Activated CD4-positive, alpha-beta T cell treated with anti-CD3 and anti-CD28 coated beads for 24 hours (primary cell): ENCODE results near the gene KAZN.

Source experiments
- DNase-seq, 2 donors: peaks; one replicate each; pipeline ENCODE4 v3.0.0-alpha.2; 2020; ENCODE audit warnings: low read depth in 2 of 2

The KAZN gene

GRCh38 chr1:14590411-14591180 lies 7.9 kb upstream of the KAZN start:
- no peak for DNase-seq

GRCh38 chr1:14591600-14591999 lies 6.9 kb upstream of the KAZN start:
- no peak for DNase-seq

GRCh38 chr1:14592004-14592631 lies 6.4 kb upstream of the KAZN start:
- no peak for DNase-seq

- no peak for DNase-seq
These were observed 5.2 kb upstream of the KAZN start for GRCh38 chr1:14593302-14593701.

- no peak for DNase-seq
These were observed 4.4 kb upstream of the KAZN start for GRCh38 chr1:14594045-14594444.

GRCh38 chr1:14596591-14596990 lies 1.9 kb upstream of the KAZN start:
- no peak for DNase-seq

GRCh38 chr1:14597343-14598006 lies 1.0 kb upstream of the KAZN start:
- DNase-seq, result no peak

- DNase-seq, result no peak
These were observed 433 bp upstream of the KAZN start for GRCh38 chr1:14598007-14598497.

- DNase-seq, result no peak
These were observed 802 bp downstream of the KAZN start for GRCh38 chr1:14599183-14599791.

GRCh38 chr1:14599800-14600199 lies 1.3 kb downstream of the KAZN start:
- no peak for DNase-seq

GRCh38 chr1:14600405-14601112 lies 2.1 kb downstream of the KAZN start:
- DNase-seq, result no peak

GRCh38 chr1:14602136-14602535 lies 3.7 kb downstream of the KAZN start:
- no peak for DNase-seq

GRCh38 chr1:14603645-14604044 lies 5.2 kb downstream of the KAZN start:
- no peak for DNase-seq

GRCh38 chr1:14604414-14604813 lies 5.9 kb downstream of the KAZN start:
- DNase-seq, result no peak

GRCh38 chr1:14605945-14606344 lies 7.5 kb downstream of the KAZN start:
- no peak for DNase-seq

GRCh38 chr1:14606632-14607031 lies 8.1 kb downstream of the KAZN start:
- DNase-seq, result no peak

- DNase-seq, result no peak
These were observed 8.8 kb downstream of the KAZN start for GRCh38 chr1:14607295-14607694.

GRCh38 chr1:14608308-14608707 lies 9.8 kb downstream of the KAZN start:
- no peak for DNase-seq

GRCh38 chr1:14610761-14611160 lies 12.3 kb downstream of the KAZN start:
- no peak for DNase-seq

- DNase-seq, result no peak
These were observed 13.3 kb downstream of the KAZN start for GRCh38 chr1:14611792-14612191.

- DNase-seq, result no peak
These were observed 13.8 kb downstream of the KAZN start for GRCh38 chr1:14612256-14612655.

- no peak for DNase-seq
These were observed 15.4 kb downstream of the KAZN start for GRCh38 chr1:14613926-14614325.
